OCI-LY1 (cell line): ENCODE data around the gene ACTR8.
"Not testable (repeated sequence)": the region's sequence is repeated elsewhere in the genome, so short reads cannot be mapped to it uniquely, and the experiment has no call there.

Experiments used
- H2AFZ ChIP-seq: fragments of 200-600 bp; sonication (generic), shearing (Covaris generic); 2 replicates; pipeline ENCODE4 v1.6.0; 2014; ENCODE audit warnings: antibody characterized with exemption, mild to moderate bottlenecking, low read length
- H3F3A ChIP-seq: fragments of 200-600 bp; sonication (generic), shearing (Covaris generic); 2 replicates; pipeline ENCODE4 v1.6.0; 2014; ENCODE audit warnings: mild to moderate bottlenecking, antibody characterized with exemption, low read length, moderate library complexity; ENCODE audit not compliant: insufficient read depth
- H3K27ac ChIP-seq: fragments of 200-600 bp; sonication (generic); 2 replicates; pipeline ENCODE4 v1.5.1; 2014; ENCODE audit warnings: low read length, mixed run types, mild to moderate bottlenecking, low read depth; ENCODE audit not compliant: poor library complexity, severe bottlenecking
- H3K27me3 ChIP-seq: fragments of 200-600 bp; sonication (generic); 2 replicates; pipeline ENCODE4 v1.6.0; 2014; ENCODE audit warnings: antibody characterized with exemption, mild to moderate bottlenecking, low read length, moderate library complexity; ENCODE audit not compliant: insufficient read depth
- H3K36me3 ChIP-seq: fragments of 200-600 bp; sonication (generic); 2 replicates; pipeline ENCODE4 v1.6.1; 2014; ENCODE audit warnings: mild to moderate bottlenecking, antibody characterized with exemption, low read length, moderate library complexity, mixed read lengths; ENCODE audit not compliant: insufficient read depth
- H3K4me1 ChIP-seq: fragments of 200-600 bp; sonication (generic); 2 replicates; pipeline ENCODE4 v1.5.1; 2014; ENCODE audit warnings: mild to moderate bottlenecking, low read length, moderate library complexity; ENCODE audit not compliant: insufficient read depth, severe bottlenecking
- H3K4me2 ChIP-seq: fragments of 200-600 bp; sonication (generic), shearing (Covaris generic); 2 replicates; pipeline ENCODE4 v1.6.1; 2014; ENCODE audit warnings: low read length
- H3K4me3 ChIP-seq: fragments of 200-600 bp; sonication (generic); 2 replicates; pipeline ENCODE4 v1.5.1; 2014; ENCODE audit warnings: low read length, low read depth, mild to moderate bottlenecking, mixed read lengths; ENCODE audit not compliant: poor library complexity, severe bottlenecking
- H3K79me2 ChIP-seq: fragments of 200-600 bp; shearing (Covaris generic); 2 replicates; pipeline ENCODE4 v1.6.1; 2016; ENCODE audit warnings: mixed run types, low read length, mixed read lengths; ENCODE audit not compliant: insufficient read depth
- H3K9ac ChIP-seq: fragments of 200-600 bp; sonication (generic), shearing (Covaris generic); 2 replicates; pipeline ENCODE4 v1.6.1; 2014; ENCODE audit warnings: mild to moderate bottlenecking, low read length, mixed read lengths
- H3K9me2 ChIP-seq: fragments of 200-600 bp; sonication (generic), shearing (Covaris generic); 2 replicates; pipeline ENCODE4 v1.6.1; 2014; ENCODE audit warnings: low read depth, mild to moderate bottlenecking, low read length, mixed read lengths
- H3K9me3 ChIP-seq: fragments of 200-600 bp; shearing (Covaris generic); 2 replicates; pipeline ENCODE4 v1.6.1; 2014; ENCODE audit warnings: low read length, mixed read lengths
- H4K20me1 ChIP-seq: fragments of 200-600 bp; sonication (generic), shearing (Covaris generic); 2 replicates; pipeline ENCODE4 v1.6.0; 2016; ENCODE audit warnings: mild to moderate bottlenecking, low read length; ENCODE audit not compliant: insufficient read depth
- EZH2 ChIP-seq: fragments of 200-600 bp; sonication (generic), shearing (Covaris generic); IDR thresholded peaks from 2 replicates; pipeline ENCODE4 v1.8.0; 2017; ENCODE audit warnings: borderline replicate concordance, mixed run types, mild to moderate bottlenecking, antibody characterized with exemption, low read length, moderate library complexity, mixed read lengths
- TF ChIP-seq, protein P1 (sequence below): fragments of 200-600 bp; sonication (generic), shearing (Covaris generic); IDR thresholded peaks from 2 replicates; pipeline ENCODE4 v1.5.1; 2017; ENCODE audit warnings: mild to moderate bottlenecking, antibody characterized with exemption, low read length, moderate library complexity, mixed read lengths

ACTR8 gene, protein sequence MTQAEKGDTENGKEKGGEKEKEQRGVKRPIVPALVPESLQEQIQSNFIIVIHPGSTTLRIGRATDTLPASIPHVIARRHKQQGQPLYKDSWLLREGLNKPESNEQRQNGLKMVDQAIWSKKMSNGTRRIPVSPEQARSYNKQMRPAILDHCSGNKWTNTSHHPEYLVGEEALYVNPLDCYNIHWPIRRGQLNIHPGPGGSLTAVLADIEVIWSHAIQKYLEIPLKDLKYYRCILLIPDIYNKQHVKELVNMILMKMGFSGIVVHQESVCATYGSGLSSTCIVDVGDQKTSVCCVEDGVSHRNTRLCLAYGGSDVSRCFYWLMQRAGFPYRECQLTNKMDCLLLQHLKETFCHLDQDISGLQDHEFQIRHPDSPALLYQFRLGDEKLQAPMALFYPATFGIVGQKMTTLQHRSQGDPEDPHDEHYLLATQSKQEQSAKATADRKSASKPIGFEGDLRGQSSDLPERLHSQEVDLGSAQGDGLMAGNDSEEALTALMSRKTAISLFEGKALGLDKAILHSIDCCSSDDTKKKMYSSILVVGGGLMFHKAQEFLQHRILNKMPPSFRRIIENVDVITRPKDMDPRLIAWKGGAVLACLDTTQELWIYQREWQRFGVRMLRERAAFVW

DNA sequence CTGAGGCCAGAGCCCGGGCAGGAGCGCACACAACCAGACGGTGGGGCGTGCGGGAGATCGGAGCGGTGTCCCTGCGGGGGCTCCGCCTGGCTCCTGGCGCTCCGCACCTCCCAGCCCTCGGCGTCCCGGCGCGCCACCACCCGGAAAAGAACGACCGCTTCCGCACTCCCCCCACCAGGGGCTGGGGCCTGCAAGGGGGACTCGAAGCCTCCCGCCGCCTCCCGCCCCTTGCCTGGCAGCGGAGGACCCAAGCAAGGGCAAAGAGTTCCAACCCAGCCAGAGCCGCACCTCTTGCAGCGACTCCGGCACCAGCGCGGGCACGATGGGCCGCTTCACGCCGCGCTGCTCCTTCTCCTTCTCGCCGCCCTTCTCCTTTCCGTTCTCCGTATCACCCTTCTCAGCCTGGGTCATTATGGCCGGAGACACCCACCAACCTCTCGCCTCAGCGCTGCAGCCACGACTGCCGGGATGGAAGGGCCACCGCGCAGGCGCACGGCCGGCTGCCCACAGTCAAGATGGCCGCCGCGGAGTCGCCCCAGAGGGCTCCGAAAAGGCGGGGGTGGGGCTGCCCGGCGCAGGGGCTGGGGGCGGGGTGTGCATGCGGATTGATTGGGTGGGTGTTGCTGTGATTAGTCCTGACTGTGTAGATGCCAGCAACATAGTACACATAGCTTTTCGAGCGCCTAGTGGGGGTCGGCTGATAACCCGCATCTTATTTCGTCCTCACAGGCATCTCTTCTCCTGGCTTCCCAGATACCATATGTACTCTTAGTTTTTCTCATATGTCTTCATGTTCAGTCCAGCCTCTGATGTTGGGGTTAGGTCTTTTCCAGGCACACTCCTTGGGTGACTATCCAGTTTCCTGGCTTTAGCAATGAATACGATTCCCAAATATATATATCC, at the start of gene ACTR8:
TSS of gene ACTR8 (minus strand) at position 462 of the 903 bp plus-strand sequence. CDS start at position 411, 51 bp downstream.
- Histone ChIP-seq H3K4me2 (peak within 1 kb of the TSS; percentile 67), H3K36me3 (peaks cover 58% of the 10 kb centered on the region), H3K27ac (peak within 1 kb of the TSS; percentile 64), H3K4me1 (peaks cover 15% of the 10 kb centered on the region), H2AFZ (no peak within 1 kb of the TSS), H3K4me3 (peak within 1 kb of the TSS; percentile 70), H3K9me3 (no peaks in the 10 kb centered on the region), H3K79me2 (no peaks in the 10 kb centered on the region), H3K27me3 (no peaks in the 10 kb centered on the region), H3K9ac (peak within 1 kb of the TSS; percentile 73), H4K20me1 (no peaks in the 10 kb centered on the region), H3F3A (no peaks in the 10 kb centered on the region), H3K9me2 (no peaks in the 10 kb centered on the region)
- no peak for TF ChIP-seq EZH2
- TF ChIP-seq, protein P1, sequence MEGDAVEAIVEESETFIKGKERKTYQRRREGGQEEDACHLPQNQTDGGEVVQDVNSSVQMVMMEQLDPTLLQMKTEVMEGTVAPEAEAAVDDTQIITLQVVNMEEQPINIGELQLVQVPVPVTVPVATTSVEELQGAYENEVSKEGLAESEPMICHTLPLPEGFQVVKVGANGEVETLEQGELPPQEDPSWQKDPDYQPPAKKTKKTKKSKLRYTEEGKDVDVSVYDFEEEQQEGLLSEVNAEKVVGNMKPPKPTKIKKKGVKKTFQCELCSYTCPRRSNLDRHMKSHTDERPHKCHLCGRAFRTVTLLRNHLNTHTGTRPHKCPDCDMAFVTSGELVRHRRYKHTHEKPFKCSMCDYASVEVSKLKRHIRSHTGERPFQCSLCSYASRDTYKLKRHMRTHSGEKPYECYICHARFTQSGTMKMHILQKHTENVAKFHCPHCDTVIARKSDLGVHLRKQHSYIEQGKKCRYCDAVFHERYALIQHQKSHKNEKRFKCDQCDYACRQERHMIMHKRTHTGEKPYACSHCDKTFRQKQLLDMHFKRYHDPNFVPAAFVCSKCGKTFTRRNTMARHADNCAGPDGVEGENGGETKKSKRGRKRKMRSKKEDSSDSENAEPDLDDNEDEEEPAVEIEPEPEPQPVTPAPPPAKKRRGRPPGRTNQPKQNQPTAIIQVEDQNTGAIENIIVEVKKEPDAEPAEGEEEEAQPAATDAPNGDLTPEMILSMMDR, result peak; percentile 26; the same call in 1 of the 2 replicates

DNA sequence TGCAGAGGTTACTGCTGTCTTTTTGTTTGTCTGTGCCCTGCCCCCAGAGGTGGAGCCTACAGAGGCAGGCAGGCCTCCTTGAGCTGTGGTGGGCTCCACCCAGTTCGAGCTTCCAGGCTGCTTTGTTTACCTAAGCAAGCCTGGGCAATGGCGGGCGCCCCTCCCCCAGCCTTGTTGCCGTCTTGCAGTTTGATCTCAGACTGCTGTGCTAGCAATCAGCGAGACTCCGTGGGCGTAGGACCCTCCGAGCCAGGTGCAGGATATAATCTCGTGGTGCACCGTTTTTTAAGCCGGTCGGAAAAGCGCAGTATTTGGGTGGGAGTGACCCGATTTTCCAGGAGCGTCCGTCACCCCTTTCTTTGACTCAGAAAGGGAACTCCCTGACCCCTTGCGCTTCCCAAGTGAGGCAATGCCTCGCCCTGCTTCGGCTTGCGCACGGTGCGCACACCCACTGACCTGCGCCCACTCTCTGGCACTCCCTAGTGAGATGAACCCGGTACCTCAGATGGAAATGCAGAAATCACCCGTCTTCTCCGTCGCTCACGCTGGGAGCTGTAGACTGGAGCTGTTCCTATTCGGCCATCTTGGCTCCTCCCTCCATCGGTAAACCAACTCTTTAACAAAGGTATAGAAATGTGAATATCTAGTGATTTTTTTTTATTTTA, 45.4 kb upstream of the ACTR8 start:
- H3K79me2 ChIP-seq, H4K20me1 ChIP-seq, H3K4me1 ChIP-seq, H3F3A ChIP-seq, H3K27ac ChIP-seq, H2AFZ ChIP-seq, H3K9me2 ChIP-seq, H3K4me3 ChIP-seq, H3K9me3 ChIP-seq, H3K4me2 ChIP-seq, H3K27me3 ChIP-seq, H3K36me3 ChIP-seq, H3K9ac ChIP-seq: not testable (repeated sequence)

DNA sequence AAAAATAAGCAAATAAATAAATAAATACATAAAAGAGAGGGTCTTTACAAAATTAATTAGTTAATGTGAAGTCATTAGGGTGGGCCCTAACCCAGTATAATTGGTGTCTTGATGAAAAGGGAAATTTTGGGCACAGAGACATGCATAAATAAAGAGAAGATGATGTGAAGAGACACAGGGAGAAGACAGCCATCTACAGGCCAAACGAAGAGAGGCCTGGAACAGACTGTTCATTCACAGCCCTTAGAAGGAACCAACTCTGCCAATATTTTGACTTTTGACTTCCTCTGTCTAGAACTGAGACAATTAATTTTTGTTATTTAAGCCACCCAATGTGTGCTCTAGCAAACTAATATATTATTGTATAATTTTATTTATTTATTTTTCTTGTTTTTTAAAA, 39.3 kb upstream of the ACTR8 start:
- H3K9me3 ChIP-seq, result no peaks in the 10 kb centered on the region
- H3K79me2 ChIP-seq, result no peaks in the 10 kb centered on the region
- no peak overlapping the region for H2AFZ ChIP-seq
- H3K9ac ChIP-seq, result no peak overlapping the region
- H3K27me3 ChIP-seq, result 0 out of 2 replicates have a peak, but pooled peaks cover 2% of the 10 kb centered on the region
- H3K36me3 ChIP-seq, result no peaks in the 10 kb centered on the region
- TF ChIP-seq, protein P1, result peak; percentile 52
- no peak for TF ChIP-seq EZH2
- no peaks in the 10 kb centered on the region for H3K9me2 ChIP-seq
- no peaks in the 10 kb centered on the region for H4K20me1 ChIP-seq
- H3K4me3 ChIP-seq, result no peak overlapping the region
- no peak overlapping the region for H3K4me2 ChIP-seq
- H3K4me1 ChIP-seq, result no peaks in the 10 kb centered on the region
- H3K27ac ChIP-seq, result no peak overlapping the region
- H3F3A ChIP-seq, result no peaks in the 10 kb centered on the region
